OCI-LY7 (cell line): Measurements from ENCODE around the gene PKM.

ENCODE experiments used
- EZH2phosphoT487 ChIP-seq: fragments of 200-600 bp; sonication (generic); IDR thresholded peaks from 2 replicates; pipeline ENCODE4 v1.6.1; 2018; ENCODE audit warnings: low read depth, borderline replicate concordance, mild to moderate bottlenecking, mixed run types, antibody characterized with exemption, low read length, moderate library complexity, mixed read lengths
- TF ChIP-seq, protein P1 (sequence below): fragments of 200-600 bp; sonication (generic); conservative IDR thresholded peaks from 2 replicates; pipeline ENCODE4 v1.5.1; 2014; ENCODE audit warnings: mild to moderate bottlenecking, antibody characterized with exemption, low read length, moderate library complexity, mixed read lengths

DNA sequence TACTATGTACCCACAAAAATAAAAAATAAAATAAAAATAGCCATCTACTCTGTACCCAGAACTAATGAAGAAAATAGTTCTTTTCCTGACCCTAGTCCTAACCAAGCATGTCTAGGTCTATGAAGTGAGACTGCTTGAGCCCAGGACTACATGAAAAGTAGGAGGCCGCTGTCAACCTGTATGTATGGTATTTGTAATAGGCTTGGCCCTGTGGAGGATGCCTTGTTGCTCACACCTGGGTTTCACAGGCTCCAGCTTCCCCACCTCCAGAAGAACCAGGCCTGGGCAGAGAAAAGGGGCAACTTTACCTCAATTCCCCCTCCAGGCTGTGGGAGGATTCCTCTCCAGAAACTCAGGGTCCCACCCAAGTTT is 6.8 kb upstream of the PKM start:
- TF ChIP-seq, protein P1, sequence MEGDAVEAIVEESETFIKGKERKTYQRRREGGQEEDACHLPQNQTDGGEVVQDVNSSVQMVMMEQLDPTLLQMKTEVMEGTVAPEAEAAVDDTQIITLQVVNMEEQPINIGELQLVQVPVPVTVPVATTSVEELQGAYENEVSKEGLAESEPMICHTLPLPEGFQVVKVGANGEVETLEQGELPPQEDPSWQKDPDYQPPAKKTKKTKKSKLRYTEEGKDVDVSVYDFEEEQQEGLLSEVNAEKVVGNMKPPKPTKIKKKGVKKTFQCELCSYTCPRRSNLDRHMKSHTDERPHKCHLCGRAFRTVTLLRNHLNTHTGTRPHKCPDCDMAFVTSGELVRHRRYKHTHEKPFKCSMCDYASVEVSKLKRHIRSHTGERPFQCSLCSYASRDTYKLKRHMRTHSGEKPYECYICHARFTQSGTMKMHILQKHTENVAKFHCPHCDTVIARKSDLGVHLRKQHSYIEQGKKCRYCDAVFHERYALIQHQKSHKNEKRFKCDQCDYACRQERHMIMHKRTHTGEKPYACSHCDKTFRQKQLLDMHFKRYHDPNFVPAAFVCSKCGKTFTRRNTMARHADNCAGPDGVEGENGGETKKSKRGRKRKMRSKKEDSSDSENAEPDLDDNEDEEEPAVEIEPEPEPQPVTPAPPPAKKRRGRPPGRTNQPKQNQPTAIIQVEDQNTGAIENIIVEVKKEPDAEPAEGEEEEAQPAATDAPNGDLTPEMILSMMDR: no peak
- no peak for TF ChIP-seq EZH2phosphoT487
